Measurements from ENCODE around the gene DDX41. TPM values are rescaled to one million over a fixed set of nuclear protein-coding genes. Genes with fewer than 3 reads are reported as not detected.

DDX41 gene
- total RNA-seq, 3 donors from 2014 or later, result 203 to 220 (median 207) TPM

DNA sequence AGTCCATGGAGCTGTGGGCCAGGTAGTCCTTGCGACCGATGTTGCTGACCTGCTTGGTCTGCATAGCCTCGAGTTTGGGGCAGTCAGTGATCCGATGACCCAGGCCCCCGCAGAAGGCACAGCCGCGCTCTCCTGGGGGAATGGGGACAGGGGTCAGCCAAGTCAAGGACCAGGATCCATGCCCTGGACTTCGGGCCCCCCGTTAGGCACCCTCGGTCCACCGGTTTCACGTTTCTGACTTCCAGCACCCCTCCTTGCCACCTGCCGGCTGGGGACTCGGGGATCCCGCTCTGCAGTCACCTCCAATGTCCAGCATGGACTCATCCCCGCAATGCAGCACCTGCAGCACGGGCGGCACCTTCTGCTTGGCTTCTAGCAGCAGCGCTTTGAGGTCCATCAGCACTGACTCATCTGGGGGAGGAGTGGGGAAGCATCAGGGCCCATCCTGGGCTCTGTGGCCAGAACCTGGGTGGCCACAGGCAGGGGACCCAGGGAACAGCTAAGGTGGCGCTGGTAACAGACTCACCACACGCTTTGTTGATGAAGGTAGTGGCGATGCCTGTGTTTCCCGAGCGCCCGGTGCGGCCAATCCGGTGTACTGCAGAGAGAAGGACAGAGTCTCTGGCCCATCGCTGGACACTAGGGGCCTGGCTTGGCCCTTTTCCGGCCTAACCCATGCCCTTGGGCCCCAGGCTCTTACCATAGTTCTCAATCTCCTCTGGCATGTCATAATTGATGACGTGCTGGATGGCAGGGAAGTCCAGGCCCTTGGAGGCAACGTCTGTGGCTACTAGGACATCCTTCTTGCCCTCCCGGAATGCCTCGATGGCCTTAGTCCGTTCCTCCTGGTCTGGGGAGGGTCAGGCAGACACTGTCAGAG, 4.7 kb downstream of the DDX41 start:
- ATAC-seq, result no peak
- DNase-seq, result no peak

DNA sequence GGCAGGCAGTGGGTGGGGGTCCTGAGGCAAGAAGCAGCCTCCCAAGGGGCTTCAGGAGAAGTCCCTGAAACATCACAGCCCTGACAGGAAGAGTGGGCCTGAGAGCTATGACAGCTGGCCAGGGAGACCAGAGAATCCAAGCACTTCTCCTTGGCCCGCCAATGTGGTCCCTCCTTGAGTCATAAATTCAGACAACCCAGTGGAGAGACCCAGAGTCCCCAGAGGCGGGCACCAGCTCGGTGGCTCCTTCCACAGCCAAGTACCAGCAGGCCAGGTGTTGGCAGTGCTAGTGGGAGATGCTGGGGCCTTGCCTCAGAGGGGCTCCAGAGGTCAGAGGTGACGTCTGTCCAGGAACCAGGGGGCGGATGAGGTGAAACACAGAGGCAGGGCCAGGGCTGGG, 5.6 kb downstream of the DDX41 start:
- Mint-ChIP-seq H3K9me3 (no peaks in the 10 kb centered on the region), H3K36me3 (ENCODE audit: insufficient read depth) (peaks cover 37% of the 10 kb centered on the region), H3K4me3 (no peak overlapping the region), H3K27me3 (ENCODE audit: low read depth) (no peaks in the 10 kb centered on the region), H3K4me1 (ENCODE audit: low read depth) (peaks cover 25% of the 10 kb centered on the region)
- DNase-seq, result no peak
- no peak for ATAC-seq

More for the DNA sequence above, 4.7 kb downstream of the DDX41 start:
- Mint-ChIP-seq H3K4me1 (ENCODE audit: low read depth) (peaks cover 30% of the 10 kb centered on the region), H3K9me3 (no peaks in the 10 kb centered on the region), H3K27me3 (ENCODE audit: low read depth) (no peaks in the 10 kb centered on the region), H3K36me3 (ENCODE audit: insufficient read depth) (peaks cover 41% of the 10 kb centered on the region), H3K4me3 (no peak overlapping the region)

DNA sequence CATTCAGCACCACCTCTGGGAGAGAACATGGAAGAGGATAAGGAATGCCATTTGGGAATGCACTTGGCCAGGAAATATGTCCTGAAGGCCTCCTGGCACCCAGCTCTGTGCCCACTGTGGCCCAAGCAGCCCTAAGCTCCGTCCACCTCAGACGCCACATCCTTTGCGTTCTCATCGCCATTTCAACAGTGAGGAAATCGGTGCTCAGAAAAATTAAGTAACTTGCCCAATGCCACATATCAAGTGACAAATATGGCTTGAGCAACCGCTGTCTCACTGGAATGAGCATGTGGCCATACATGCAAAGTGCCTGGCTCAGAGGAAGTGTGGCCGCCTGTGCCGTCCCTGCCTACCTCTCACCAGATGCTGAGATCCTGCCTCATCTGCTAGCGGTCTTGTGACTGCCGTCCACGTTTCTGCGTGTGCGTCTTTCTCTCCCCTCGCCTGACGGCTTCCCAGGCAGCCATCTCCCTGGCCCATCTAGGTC, 6.2 kb downstream of the DDX41 start:
- H3K27me3 Mint-ChIP-seq (ENCODE audit: low read depth), result no peaks in the 10 kb centered on the region
- DNase-seq (no peak), ATAC-seq (no peak)
- H3K4me3 Mint-ChIP-seq, result no peak overlapping the region
- no peaks in the 10 kb centered on the region for H3K9me3 Mint-ChIP-seq
- H3K36me3 Mint-ChIP-seq (ENCODE audit: insufficient read depth), result peaks cover 35% of the 10 kb centered on the region
- peaks cover 19% of the 10 kb centered on the region for H3K4me1 Mint-ChIP-seq (ENCODE audit: low read depth)

DNA sequence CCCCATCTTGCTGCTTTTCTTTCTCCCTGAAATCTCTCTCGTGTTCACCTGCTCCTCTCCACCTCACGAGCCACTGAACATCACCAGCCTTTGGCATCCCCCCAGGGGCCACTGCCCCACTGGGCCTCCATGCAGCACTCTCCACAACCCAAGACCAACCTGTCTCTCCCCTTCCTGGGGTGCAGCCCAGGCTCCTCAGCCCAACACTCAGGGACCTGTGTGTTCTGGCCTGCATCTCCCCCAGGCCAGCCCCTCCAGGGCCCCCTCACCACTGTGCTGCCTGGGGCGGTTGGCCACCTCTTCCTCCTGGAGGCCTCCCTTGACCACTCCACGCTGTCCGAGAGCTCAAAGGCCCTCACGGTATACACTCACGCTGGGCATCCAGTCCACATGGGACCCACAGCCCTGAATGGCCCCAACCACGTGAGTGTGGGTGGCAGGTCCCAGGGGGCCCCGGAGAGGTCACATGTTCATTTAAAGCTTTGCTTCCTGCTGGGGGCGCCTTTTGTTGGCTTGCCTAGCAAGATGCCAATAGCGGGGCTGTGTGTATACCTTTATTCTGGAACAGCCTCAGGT, 6.7 kb downstream of the DDX41 start:
- H3K4me3 Mint-ChIP-seq, result peak overlapping the region; percentile 31
- DNase-seq, result no peak
- H3K4me1 Mint-ChIP-seq (ENCODE audit: low read depth), result peaks cover 14% of the 10 kb centered on the region
- no peaks in the 10 kb centered on the region for H3K27me3 Mint-ChIP-seq (ENCODE audit: low read depth)
- peak in 1 of 2 donors; percentile 13 for ATAC-seq
- no peaks in the 10 kb centered on the region for H3K9me3 Mint-ChIP-seq
- H3K36me3 Mint-ChIP-seq (ENCODE audit: insufficient read depth), result peaks cover 30% of the 10 kb centered on the region

DNA sequence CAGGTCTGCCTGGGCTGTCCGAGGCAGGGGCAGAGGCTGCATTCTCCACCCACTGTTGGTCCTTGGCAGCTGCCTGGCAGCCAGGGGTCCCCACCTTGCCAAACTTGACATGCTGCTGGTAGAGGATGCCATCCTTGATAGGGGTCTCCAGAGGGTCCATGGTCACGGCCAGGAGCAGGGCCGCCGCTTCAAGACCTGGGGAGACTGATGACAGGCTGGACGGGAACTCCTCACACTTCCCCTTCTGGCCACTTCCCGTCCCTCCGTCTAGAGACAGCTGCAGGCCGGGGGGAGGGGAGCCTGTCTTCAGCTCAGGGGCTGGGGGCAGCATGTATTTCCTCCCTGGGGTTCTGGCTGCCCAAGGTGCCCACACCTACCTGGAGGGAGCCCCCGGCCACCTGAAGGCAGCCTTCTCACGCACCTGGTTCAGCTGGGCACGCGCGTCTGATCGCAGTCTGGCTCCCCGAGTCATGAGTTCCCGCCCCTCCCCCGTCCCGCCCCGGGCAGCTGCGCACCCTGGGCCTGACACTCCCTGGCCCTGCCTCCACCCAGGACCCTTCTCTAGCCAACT, 7.3 kb downstream of the DDX41 start, which contains the start of gene DOK3:
Gene DOK3, minus strand, starts transcription at position 446 of the 571 bp plus-strand sequence. Its CDS starts 286 bp downstream, at position 160.
- H3K4me1 Mint-ChIP-seq (ENCODE audit: low read depth), result peaks cover 11% of the 10 kb centered on the region

DNA sequence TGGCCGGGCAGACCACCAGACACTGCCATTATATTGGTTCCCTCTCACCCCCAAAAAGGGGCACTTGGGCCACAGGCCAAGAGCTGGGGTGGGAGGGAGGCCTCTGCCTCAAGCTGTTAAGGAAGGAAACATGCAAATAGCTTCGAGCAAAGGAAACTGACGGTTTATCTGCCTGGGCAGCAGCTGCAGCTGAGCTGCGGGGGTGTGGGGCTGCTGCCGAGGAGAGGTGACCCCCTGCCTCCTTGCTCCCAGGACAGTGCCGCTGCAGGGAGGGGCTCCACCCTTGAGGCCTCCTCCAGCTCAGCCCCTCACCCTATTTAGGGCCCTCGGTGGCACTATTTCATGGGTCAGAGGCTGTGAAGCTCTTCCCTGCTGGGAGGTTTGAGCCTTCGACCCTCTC, 7.9 kb downstream of the DDX41 start:
- peaks cover 5% of the 10 kb centered on the region for H3K4me1 Mint-ChIP-seq (ENCODE audit: low read depth)
- DNase-seq (no peak), ATAC-seq (no peak)
- peaks cover 19% of the 10 kb centered on the region for H3K36me3 Mint-ChIP-seq (ENCODE audit: insufficient read depth)
- peak overlapping the region; percentile 35 for H3K4me3 Mint-ChIP-seq
- H3K9me3 Mint-ChIP-seq, result no peaks in the 10 kb centered on the region
- no peaks in the 10 kb centered on the region for H3K27me3 Mint-ChIP-seq (ENCODE audit: low read depth)

More for the DNA sequence above, 7.3 kb downstream of the DDX41 start, which contains the start of gene DOK3:
- Mint-ChIP-seq H3K36me3 (ENCODE audit: insufficient read depth) (peaks cover 26% of the 10 kb centered on the region), H3K9me3 (no peaks in the 10 kb centered on the region), H3K27me3 (ENCODE audit: low read depth) (no peaks in the 10 kb centered on the region), H3K4me3 (peak within 1 kb of the TSS; percentile 35)
- peak in 1 of 2 donors; percentile 20 for ATAC-seq
- DNase-seq, result no peak

DNA sequence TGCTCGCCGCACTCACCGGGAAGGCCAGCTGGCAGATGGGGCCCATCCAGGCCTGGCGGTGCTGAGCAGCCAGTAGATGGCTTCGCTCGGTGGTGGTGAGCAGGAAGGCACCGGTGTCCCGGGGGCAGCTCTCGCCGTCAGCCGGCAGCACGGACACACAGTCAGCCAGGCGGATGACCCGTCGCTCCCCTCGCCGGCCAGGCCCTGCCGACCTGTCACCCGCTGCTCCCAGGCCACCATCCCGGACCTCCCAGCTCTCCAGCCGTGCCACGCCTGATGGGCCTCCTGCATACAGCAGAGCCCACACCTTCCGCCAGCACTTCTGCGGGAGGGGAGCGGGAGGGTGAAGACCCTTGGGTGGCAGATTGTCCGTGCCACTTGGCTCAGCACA, 8.5 kb downstream of the DDX41 start:
- Mint-ChIP-seq H3K4me1 (ENCODE audit: low read depth) (peaks cover 4% of the 10 kb centered on the region), H3K9me3 (no peaks in the 10 kb centered on the region), H3K4me3 (no peak overlapping the region), H3K36me3 (ENCODE audit: insufficient read depth) (peaks cover 15% of the 10 kb centered on the region), H3K27me3 (ENCODE audit: low read depth) (no peaks in the 10 kb centered on the region)
- DNase-seq, result no peak
- no peak for ATAC-seq

DNA sequence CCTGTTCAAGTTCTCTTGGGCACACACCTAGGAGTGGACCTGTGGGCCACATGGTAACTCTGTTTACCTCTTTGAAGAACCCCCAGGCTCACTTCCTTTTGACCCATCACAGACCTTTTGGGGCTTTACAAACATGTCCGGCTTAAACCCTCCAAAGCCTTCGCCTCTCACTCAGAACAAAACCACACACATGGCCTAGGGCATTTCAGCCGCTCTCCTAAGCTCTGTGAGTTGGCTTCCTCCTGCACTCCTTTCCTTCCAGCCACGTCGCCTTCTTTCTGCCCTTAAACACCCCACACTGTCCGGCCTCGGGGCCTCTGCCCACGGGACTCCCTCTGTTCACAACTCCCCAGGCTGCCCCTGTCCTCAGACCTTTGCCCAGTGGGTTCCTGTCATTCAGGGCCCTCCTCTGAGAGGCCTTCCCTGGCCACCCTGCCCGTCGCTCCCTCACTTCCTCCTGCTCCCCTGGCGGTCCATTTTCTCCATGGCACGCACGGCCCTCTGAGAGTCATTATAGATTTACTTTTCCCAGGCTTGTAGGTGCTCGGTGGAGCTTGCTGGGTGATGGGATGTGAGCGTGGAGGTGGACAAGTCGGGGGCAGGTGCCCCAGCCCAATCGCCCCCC, 9.1 kb downstream of the DDX41 start:
- H3K4me1 Mint-ChIP-seq (ENCODE audit: low read depth), result peaks cover 4% of the 10 kb centered on the region
- H3K4me3 Mint-ChIP-seq, result no peak overlapping the region
- DNase-seq (no peak), ATAC-seq (no peak)
- H3K36me3 Mint-ChIP-seq (ENCODE audit: insufficient read depth), result peaks cover 11% of the 10 kb centered on the region
- H3K9me3 Mint-ChIP-seq, result no peaks in the 10 kb centered on the region
- H3K27me3 Mint-ChIP-seq (ENCODE audit: low read depth), result no peaks in the 10 kb centered on the region

DNA sequence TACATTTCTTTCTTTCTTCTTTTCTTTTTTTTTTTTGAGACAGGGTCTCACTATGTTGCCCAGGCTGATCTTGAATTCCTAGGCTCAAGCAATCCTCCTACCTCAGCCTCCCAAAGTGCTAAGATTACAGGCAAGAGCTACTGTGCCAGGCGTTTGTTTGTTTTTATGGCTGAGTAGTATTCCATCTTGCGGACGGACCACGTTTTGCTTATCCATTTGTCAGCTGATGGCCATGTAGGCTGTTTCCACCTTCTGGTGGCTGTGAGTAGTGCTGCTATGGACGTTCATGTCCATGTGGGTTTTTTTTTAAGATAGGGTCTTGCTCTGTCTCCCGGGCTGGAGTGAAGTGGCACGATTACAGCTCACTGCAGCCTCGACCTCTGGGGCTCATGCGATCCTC, 9.6 kb downstream of the DDX41 start:
- H3K9me3 Mint-ChIP-seq, result no peaks in the 10 kb centered on the region
- no peak overlapping the region for H3K4me3 Mint-ChIP-seq
- H3K36me3 Mint-ChIP-seq (ENCODE audit: insufficient read depth), result peaks cover 11% of the 10 kb centered on the region
- no peak for ATAC-seq
- DNase-seq, result no peak
- no peaks in the 10 kb centered on the region for H3K27me3 Mint-ChIP-seq (ENCODE audit: low read depth)
- H3K4me1 Mint-ChIP-seq (ENCODE audit: low read depth), result peaks cover 7% of the 10 kb centered on the region

DNA sequence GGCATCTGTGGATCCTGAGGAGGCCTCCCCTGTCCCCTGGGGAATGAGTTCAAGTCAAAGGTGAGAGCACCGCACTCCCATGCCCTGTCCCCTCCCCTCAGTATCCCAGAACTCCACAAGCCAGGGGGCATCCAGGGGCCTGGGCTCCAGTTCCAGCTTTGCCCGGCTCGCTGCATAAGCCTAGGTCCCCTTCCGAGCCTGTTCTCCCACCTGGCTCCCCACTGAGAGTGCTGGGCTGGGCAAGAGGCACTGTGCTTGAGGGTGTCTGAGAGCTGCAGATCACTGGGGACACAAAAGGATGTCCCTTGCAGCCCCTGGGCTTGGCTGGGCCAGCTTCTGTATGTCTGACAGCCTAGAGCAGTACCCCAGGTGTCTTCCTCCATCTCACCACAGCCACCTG, 11.7 kb downstream of the DDX41 start:
- H3K4me3 Mint-ChIP-seq, result no peak overlapping the region
- no peak for DNase-seq
- no peaks in the 10 kb centered on the region for H3K9me3 Mint-ChIP-seq
- H3K36me3 Mint-ChIP-seq (ENCODE audit: insufficient read depth), result peaks cover 2% of the 10 kb centered on the region
- no peaks in the 10 kb centered on the region for H3K27me3 Mint-ChIP-seq (ENCODE audit: low read depth)
- H3K4me1 Mint-ChIP-seq (ENCODE audit: low read depth), result peaks cover 8% of the 10 kb centered on the region
- ATAC-seq, result no peak

DNA sequence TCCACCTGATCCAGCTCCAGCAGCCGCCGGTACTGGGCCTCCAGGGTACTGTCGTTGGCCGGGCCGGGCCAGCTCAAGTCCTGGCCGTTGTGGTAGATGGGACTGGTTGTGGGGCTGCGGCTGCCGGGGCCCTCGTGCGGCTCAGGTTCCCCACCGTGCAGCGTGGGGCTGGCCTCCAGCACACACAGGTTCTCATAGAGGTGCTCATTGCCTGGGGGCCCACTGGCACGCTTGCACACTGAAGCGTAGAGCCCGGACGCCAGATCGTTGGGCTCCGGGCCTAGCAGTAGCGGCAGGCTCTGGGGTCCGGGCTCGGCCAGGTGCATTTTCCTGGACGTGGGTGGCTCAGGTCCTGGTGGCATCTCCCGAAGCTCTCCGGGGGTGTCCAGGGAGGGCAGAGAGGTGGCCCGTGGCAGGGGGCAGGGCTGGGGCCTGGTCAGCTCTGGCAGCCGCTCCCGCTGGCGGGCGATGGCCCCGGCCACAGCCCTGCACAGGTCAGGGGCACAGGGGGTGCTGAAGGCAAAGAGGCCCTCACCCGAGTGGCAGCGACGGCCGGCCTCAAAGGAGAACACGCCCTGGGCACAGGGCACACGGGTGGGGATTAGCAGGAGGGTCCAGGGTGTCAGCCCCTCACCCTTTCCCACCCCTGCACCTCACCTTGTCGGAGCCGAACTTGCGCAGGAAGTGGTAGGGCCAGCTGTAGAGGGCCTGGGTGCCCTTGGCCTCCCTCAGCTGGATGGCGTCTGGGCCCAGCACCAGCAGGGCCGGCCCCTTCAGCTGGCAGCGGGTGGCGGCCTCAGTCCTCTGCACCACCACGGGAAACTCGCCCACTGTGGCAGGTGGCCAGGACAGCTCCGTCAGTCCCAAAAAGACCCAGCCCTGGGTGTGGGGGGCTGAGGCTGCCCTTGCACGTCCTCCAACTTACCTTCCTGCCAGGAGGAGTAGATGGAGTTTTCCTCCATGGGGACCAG, 12.4 kb downstream of the DDX41 start:
- DNase-seq (no peak), ATAC-seq (no peak)
- H3K27me3 Mint-ChIP-seq (ENCODE audit: low read depth), result no peaks in the 10 kb centered on the region
- H3K4me3 Mint-ChIP-seq, result no peak overlapping the region
- H3K36me3 Mint-ChIP-seq (ENCODE audit: insufficient read depth), result peaks cover 2% of the 10 kb centered on the region
- peaks cover 8% of the 10 kb centered on the region for H3K4me1 Mint-ChIP-seq (ENCODE audit: low read depth)
- no peaks in the 10 kb centered on the region for H3K9me3 Mint-ChIP-seq

DNA sequence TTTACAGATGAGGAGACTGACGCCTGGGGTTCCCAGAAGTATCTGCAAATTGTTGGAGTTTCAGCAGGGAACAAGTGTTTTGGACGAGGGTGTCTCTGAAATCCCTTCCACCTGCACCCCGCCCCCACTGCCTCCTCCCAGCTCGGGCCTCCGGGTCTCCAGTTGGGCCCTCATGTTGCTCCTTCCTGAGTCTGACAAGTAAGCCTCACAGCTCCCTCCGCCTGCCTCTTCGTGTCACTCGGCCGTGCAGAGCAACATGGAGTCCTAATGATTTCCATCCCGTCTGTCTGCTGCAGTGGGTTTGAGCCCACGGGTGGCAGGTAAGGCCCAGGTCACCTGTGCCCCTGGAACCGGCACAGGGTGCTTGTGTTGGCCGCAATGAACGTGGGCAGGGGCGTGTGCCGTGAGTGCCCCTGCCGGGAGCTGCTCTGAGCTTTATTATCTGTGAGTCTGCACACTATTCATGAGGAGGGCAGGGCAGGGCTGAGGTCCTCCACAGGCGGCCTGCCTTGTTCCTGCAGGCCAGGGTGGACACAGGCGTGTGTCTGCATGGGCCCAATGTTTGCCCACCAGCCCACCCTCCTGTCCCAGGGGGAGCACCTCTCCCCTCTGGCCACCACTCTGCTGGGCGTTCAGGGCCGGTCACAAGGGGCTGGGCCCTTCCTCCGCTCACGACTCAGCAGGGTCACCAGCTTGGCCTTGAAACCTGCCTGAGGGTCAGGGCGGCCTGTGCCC, 13.2 kb downstream of the DDX41 start:
- Mint-ChIP-seq H3K36me3 (ENCODE audit: insufficient read depth) (peaks cover 2% of the 10 kb centered on the region), H3K27me3 (ENCODE audit: low read depth) (no peaks in the 10 kb centered on the region), H3K4me3 (no peak overlapping the region), H3K9me3 (no peaks in the 10 kb centered on the region), H3K4me1 (ENCODE audit: low read depth) (peaks cover 12% of the 10 kb centered on the region)
- ATAC-seq (no peak), DNase-seq (no peak)

DNA sequence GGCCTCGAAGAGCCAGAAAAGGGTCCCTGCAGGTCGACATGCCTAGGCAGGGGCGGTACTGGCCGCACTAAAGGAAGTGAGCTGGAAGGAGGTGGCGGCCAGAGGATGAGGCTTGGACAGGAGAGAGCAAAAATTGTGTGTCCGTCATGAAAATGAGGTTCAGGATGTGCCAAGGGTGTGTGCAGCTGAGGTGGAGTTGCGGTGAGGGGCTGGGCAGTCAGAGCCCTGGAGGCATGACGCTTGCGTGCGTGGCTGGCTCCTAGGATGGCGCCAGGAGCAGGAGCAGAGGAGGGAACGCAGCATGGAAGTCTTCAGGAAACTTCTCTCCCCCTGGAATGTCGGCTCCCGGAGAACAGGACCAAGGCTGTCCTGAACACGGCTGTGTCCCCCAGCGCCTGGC, 13.9 kb downstream of the DDX41 start:
- H3K27me3 Mint-ChIP-seq (ENCODE audit: low read depth), result no peaks in the 10 kb centered on the region

More for the DNA sequence above, 13.9 kb downstream of the DDX41 start:
- H3K36me3 Mint-ChIP-seq (ENCODE audit: insufficient read depth), result peaks cover 2% of the 10 kb centered on the region
- no peak overlapping the region for H3K4me3 Mint-ChIP-seq
- H3K4me1 Mint-ChIP-seq (ENCODE audit: low read depth), result peaks cover 17% of the 10 kb centered on the region
- no peak for ATAC-seq
- H3K9me3 Mint-ChIP-seq, result no peaks in the 10 kb centered on the region
- no peak for DNase-seq
